Thoracic aorta endothelial cell (primary cell): ENCODE data around the gene BAIAP3. TPM values are rescaled to one million over a fixed set of nuclear protein-coding genes. Genes with fewer than 3 reads are reported as not detected.

Source experiments
- total RNA-seq: library from RNA; depleted of rRNA; stranded (reverse); fragments of >200 nt; gene quantifications from 2 replicates; pipeline ENCODE4 v1.2.3, GENCODE V29; 2012

Gene BAIAP3, protein sequence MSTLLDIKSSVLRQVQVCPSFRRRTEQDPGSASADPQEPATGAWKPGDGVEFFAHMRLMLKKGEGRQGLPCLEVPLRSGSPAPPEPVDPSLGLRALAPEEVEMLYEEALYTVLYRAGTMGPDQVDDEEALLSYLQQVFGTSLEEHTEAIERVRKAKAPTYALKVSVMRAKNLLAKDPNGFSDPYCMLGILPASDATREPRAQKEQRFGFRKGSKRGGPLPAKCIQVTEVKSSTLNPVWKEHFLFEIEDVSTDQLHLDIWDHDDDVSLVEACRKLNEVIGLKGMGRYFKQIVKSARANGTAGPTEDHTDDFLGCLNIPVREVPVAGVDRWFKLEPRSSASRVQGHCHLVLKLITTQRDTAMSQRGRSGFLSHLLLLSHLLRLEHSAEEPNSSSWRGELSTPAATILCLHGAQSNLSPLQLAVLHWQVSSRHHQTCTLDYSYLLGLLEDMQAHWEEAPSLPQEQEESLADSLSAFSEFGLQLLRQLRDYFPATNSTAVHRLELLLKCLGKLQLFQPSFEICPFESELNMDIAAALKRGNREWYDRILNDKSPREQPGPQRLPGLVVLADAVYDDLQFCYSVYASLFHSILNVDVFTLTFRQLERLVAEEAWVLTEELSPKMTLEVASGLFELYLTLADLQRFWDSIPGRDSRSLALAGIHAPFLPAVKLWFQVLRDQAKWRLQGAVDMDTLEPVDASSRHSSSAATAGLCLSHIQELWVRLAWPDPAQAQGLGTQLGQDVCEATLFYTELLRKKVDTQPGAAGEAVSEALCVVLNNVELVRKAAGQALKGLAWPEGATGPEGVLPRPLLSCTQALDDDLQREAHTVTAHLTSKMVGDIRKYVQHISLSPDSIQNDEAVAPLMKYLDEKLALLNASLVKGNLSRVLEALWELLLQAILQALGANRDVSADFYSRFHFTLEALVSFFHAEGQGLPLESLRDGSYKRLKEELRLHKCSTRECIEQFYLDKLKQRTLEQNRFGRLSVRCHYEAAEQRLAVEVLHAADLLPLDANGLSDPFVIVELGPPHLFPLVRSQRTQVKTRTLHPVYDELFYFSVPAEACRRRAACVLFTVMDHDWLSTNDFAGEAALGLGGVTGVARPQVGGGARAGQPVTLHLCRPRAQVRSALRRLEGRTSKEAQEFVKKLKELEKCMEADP
- total RNA-seq: 0.29 and 0.53 TPM in 2 replicates

DNA sequence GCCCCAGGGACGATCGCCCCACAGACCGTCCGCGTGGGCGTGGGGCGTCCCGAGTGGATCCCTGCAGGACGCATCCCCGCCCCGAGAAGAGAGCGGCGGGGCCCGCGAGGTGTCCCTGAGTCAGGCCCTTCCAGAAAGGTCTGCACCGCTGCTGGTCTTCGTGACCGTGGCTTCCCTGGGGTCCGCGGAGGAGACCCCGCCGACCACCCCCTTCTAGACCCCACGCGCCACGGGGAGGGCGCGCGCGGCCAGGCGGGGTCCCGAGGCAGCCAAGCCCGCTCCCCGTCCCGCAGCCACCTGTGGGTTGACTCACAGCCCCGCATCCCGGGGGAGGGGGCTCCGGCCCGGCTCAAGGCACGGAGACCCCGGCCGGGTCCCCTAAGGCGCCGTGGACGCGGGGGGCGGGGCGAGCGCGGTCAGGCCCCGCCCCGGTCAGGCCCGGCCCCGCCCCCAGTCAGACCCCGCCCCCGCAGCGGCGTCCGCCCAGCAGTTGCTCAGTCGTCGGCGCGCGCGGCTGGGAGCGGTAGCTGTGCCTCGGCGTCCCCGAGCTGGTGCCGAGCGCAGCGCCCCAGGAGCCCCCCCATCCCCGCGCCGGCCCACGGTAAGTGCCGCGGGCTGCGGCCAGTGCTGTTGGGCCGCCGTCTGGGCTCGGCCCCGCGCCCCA lies at the start of gene BAIAP3:
TSS of gene BAIAP3 (plus strand) at position 497 of the 664 bp plus-strand sequence. CDS start 4,905 bp downstream, outside the sequence.

DNA sequence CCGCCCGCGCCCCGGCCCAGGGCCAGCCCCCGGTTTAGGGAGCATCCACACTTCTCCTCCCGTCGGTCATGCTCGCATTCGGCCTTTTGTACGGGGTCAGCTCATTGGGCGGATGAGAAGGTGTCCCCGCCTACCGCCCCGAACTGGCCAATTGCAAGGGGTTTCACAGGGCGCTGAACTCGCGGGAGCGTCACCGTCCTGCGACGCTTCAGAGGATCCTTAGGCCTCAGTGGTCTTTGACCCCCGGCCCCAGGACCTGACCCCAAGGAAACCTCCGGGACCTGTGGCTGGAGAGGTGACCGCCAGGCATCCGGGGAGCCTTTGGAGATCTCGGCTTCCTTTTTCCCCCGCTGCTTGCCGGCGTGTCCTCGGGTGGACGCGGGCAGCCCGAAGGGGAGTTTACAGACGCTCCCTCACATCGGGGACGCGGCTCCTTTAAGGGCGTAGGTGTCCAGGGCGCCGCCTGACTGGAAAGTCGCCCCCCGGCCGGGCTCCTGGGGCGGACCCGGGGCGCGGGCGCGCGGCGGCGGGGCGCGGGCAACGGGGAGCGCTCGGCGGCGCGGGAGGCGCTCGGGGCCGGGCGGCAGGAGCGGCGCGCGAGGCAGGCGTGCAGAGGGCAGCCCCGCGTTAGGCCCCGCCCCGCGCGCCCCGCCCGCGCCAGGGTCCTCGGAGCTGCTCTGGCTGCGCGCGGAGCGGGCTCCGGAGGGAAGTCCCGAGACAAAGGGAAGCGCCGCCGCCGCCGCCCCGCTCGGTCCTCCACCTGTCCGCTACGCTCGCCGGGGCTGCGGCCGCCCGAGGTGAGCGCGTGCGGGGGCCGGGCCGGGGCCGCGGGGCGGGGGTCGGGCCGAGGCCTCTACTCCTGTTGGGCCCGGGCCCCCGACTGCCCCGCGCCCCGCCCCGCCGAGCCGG lies 24.2 kb upstream of the BAIAP3 start, which contains the start of gene UBE2I:
TSS of gene UBE2I (plus strand) at position 660 of the 909 bp plus-strand sequence. CDS start 4,395 bp downstream, outside the sequence.

GRCh38 chr16:1351582-1352362 lies 18.3 kb downstream of the BAIAP3 start, which contains the start of the genes GNPTG and TSR3:
TSS of gene GNPTG (plus strand) at chr16:1351931. CDS start at chr16:1351966, 35 bp downstream.
TSS of gene TSR3 (minus strand) at chr16:1351878. CDS start at chr16:1351804, 74 bp downstream.

Other genes with a start within 250 kb of the BAIAP3 start
- not detected in 2 replicates for gene C1QTNF8, start 237.4 kb upstream of the BAIAP3 start, total RNA-seq
- under 0.01 TPM in 1 of 2 replicates, not detected in the other for gene CACNA1H, start 180.5 kb upstream of the BAIAP3 start, total RNA-seq
- not detected in 2 replicates for gene TPSG1, start 108.4 kb upstream of the BAIAP3 start, total RNA-seq
- gene TPSB2, start 103.5 kb upstream of the BAIAP3 start, total RNA-seq: not detected in 2 replicates
- gene TPSAB1, start 92.9 kb upstream of the BAIAP3 start, total RNA-seq: not detected in 2 replicates
- not detected in 2 replicates for gene TPSD1, start 77.6 kb upstream of the BAIAP3 start, total RNA-seq
- 82.0 and 102 TPM in 2 replicates for gene UBE2I, start 24.0 kb upstream of the BAIAP3 start, total RNA-seq
- 49.1 and 49.2 TPM in 2 replicates for gene TSR3, start 18.2 kb downstream of the BAIAP3 start, total RNA-seq
- 18.5 and 23.9 TPM in 2 replicates for gene GNPTG, start 18.3 kb downstream of the BAIAP3 start, total RNA-seq
- gene UNKL, start 81.1 kb downstream of the BAIAP3 start, total RNA-seq: 12.1 and 17.7 TPM in 2 replicates
- gene UQCC4, start 87.1 kb downstream of the BAIAP3 start, total RNA-seq: 10.8 and 13.1 TPM in 2 replicates
- not detected in 2 replicates for gene PERCC1, start 97.4 kb downstream of the BAIAP3 start, total RNA-seq
- 0.07 TPM in 1 of 2 replicates, not detected in the other for gene CCDC154, start 110.9 kb downstream of the BAIAP3 start, total RNA-seq
- gene CLCN7, start 141.4 kb downstream of the BAIAP3 start, total RNA-seq: 48.3 and 62.9 TPM in 2 replicates
- not detected in 2 replicates for gene PTX4, start 155.3 kb downstream of the BAIAP3 start, total RNA-seq
- gene TELO2, start 159.7 kb downstream of the BAIAP3 start, total RNA-seq: 28.6 and 28.8 TPM in 2 replicates
- 14.9 and 24.1 TPM in 2 replicates for gene TMEM204, start 200.0 kb downstream of the BAIAP3 start, total RNA-seq